Gastroesophageal sphincter (tissue), 3 donors: Measurements from ENCODE around the gene XRCC1.

Experiments used
- EP300 ChIP-seq: sonication (generic); formaldehyde crosslinking; IDR thresholded peaks from one replicate; pipeline ENCODE4 v1.6.1; 2017; ENCODE audit warnings: antibody characterized with exemption, mild to moderate bottlenecking
- POLR2A ChIP-seq, 2 donors: fragments of 450-650 bp; IDR thresholded peaks; one replicate each; pipeline ENCODE4 v1.6.1; 2017; ENCODE audit warnings: antibody characterized with exemption in 2 of 2, mild to moderate bottlenecking in 2 of 2, moderate library complexity in 1 of 2
- POLR2AphosphoS5 ChIP-seq: sonication (generic); formaldehyde crosslinking; IDR thresholded peaks from one replicate; pipeline ENCODE4 v1.6.1; 2017; ENCODE audit warnings: antibody characterized with exemption
- TF ChIP-seq, protein P1 (sequence below), 4 experiments: fragments of 200-600 bp in 2 of 4; fragments of 450-650 bp in 2 of 4; sonication (generic) in 1 of 4; IDR thresholded peaks; one replicate each; pipeline ENCODE4 v1.5.1; 2017 to 2019; ENCODE audit warnings: antibody characterized with exemption in 4 of 4, mild to moderate bottlenecking in 2 of 4, moderate library complexity in 2 of 4

GRCh38 chr19:43545276-43545675 is 30.1 kb downstream of the XRCC1 start:
- TF ChIP-seq, protein P1, sequence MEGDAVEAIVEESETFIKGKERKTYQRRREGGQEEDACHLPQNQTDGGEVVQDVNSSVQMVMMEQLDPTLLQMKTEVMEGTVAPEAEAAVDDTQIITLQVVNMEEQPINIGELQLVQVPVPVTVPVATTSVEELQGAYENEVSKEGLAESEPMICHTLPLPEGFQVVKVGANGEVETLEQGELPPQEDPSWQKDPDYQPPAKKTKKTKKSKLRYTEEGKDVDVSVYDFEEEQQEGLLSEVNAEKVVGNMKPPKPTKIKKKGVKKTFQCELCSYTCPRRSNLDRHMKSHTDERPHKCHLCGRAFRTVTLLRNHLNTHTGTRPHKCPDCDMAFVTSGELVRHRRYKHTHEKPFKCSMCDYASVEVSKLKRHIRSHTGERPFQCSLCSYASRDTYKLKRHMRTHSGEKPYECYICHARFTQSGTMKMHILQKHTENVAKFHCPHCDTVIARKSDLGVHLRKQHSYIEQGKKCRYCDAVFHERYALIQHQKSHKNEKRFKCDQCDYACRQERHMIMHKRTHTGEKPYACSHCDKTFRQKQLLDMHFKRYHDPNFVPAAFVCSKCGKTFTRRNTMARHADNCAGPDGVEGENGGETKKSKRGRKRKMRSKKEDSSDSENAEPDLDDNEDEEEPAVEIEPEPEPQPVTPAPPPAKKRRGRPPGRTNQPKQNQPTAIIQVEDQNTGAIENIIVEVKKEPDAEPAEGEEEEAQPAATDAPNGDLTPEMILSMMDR (IDR thresholded peaks at IDR 0.05): no peak
- no peak for TF ChIP-seq EP300
- TF ChIP-seq POLR2AphosphoS5: no peak
- TF ChIP-seq POLR2A (IDR thresholded peaks at IDR 0.05): no peak
